B cell (primary cell): ENCODE data around the gene NCCRP1.

Source experiments
- CTCF ChIP-seq: fragments of 200-600 bp; IDR thresholded peaks from one replicate; pipeline ENCODE4 v1.8.0; 2022; ENCODE audit warnings: antibody characterized with exemption, mild to moderate bottlenecking
- EZH2 ChIP-seq: IDR thresholded peaks from 2 replicates; pipeline ENCODE4 v1.6.1; 2012; ENCODE audit warnings: borderline replicate concordance, low read depth, mild to moderate bottlenecking, moderate library complexity, low read length; ENCODE audit not compliant: insufficient read depth, poor library complexity, severe bottlenecking

GRCh38 chr19:39166571-39167391 lies 30.0 kb upstream of the NCCRP1 start:
- TF ChIP-seq CTCF = no peak
- no peak for TF ChIP-seq EZH2
